Bronchial epithelial cell (primary cell): ENCODE results near the gene ADCY9. TPM values are rescaled to one million over a fixed set of nuclear protein-coding genes. Genes with fewer than 3 reads are reported as not detected.

Experiments
- DNase-seq: peaks from one replicate; pipeline ENCODE4 v3.0.0-alpha.2; 2010; ENCODE audit warnings: low read depth
- FAIRE-seq: peaks from 2 replicates; lab custom pipeline; 2011; peaks lifted over from hg19 to GRCh38; lab: Jason Lieb, UNC
- H3K27me3 ChIP-seq: 2 replicates; pipeline ENCODE4 v1.5.1; 2011; ENCODE audit warnings: low read length; ENCODE audit not compliant: control insufficient read depth, insufficient read depth
- H3K36me3 ChIP-seq: 2 replicates; pipeline ENCODE4 v1.5.1; 2011; ENCODE audit warnings: low read length; ENCODE audit not compliant: control insufficient read depth, insufficient read depth
- H3K4me3 ChIP-seq: 2 replicates; pipeline ENCODE4 v1.5.1; 2011; ENCODE audit warnings: mild to moderate bottlenecking, low read depth, low read length, control low read depth
- total RNA-seq: library from RNA; depleted of rRNA; stranded (reverse); fragments of >200 nt; gene quantifications from 2 replicates; pipeline ENCODE4 v1.2.1, GENCODE V29; 2014
- TF ChIP-seq, protein P1 (sequence below): IDR thresholded peaks from 2 replicates; pipeline ENCODE4 v1.5.1; 2011; ENCODE audit warnings: mild to moderate bottlenecking, moderate library complexity, low read length, control low read depth, inconsistent platforms; ENCODE audit not compliant: insufficient read depth, severe bottlenecking

The ADCY9 gene
- total RNA-seq, 1 donor from 2014 or later = 11.3 TPM

DNA sequence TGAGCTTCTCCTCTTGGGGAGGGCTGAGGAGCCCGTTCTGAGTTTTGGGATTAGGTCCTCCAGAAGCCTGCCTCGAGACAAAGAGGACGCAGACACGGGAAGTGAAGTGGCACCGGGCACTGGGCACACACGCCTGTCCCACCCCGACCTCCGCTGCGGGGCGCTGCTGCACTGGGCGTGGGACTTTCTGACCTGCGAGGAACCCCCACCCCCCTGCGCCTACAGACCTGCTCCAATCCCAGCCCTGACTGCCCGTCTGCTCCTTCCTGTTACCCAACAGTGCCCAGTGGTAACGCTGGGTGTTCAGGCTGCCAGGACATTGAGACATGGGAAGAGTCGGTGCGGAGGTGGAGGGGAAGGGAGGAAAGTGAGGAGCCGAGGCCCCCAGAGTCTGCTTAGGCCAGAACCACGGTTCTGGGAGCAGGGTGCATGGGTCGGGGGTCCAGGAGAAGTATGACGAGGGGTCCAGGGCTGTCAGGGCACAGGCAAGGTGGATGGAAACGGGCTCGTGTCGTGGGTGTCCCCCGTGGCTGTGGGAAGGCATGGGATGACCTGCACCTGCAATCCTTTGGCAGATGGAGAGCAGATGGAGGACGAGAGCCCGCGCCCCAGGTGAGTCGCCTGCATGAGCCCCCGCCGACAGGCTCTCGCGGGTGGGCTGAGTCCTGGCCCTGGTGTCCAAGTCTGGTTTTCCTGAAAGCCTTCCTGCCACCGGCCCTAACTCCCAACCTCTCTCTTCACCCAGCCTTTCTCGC lies 123.8 kb downstream of the ADCY9 start:
- no peak overlapping the region for H3K4me3 ChIP-seq
- TF ChIP-seq, protein P1, sequence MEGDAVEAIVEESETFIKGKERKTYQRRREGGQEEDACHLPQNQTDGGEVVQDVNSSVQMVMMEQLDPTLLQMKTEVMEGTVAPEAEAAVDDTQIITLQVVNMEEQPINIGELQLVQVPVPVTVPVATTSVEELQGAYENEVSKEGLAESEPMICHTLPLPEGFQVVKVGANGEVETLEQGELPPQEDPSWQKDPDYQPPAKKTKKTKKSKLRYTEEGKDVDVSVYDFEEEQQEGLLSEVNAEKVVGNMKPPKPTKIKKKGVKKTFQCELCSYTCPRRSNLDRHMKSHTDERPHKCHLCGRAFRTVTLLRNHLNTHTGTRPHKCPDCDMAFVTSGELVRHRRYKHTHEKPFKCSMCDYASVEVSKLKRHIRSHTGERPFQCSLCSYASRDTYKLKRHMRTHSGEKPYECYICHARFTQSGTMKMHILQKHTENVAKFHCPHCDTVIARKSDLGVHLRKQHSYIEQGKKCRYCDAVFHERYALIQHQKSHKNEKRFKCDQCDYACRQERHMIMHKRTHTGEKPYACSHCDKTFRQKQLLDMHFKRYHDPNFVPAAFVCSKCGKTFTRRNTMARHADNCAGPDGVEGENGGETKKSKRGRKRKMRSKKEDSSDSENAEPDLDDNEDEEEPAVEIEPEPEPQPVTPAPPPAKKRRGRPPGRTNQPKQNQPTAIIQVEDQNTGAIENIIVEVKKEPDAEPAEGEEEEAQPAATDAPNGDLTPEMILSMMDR = no peak
- no peaks in the 10 kb centered on the region for H3K27me3 ChIP-seq
- FAIRE-seq (no peak), DNase-seq (no peak)
- peaks cover 4% of the 10 kb centered on the region for H3K36me3 ChIP-seq

DNA sequence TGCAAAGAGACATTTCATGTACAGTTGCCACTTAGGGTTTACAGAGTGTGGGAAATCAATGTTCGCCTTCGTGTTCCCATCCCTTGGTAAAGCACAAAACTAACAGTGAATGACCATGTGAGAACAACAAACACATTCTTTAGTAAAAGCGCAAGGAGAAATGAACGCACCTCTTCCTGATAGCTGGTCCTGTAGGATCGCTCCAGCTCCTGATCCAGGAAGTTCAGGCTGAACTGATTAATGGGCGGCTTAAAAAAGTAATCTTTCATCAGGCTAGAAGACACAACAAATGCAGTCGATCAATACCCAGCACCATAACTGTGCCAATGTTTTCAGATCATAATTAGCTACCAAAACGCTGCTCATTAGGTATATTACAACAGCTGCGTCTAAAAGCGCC lies 127.4 kb downstream of the ADCY9 start:
- FAIRE-seq (no peak), DNase-seq (no peak)
- Histone ChIP-seq H3K36me3 (peaks cover 4% of the 10 kb centered on the region), H3K27me3 (no peaks in the 10 kb centered on the region), H3K4me3 (no peak overlapping the region)
- TF ChIP-seq, protein P1 = no peak

DNA sequence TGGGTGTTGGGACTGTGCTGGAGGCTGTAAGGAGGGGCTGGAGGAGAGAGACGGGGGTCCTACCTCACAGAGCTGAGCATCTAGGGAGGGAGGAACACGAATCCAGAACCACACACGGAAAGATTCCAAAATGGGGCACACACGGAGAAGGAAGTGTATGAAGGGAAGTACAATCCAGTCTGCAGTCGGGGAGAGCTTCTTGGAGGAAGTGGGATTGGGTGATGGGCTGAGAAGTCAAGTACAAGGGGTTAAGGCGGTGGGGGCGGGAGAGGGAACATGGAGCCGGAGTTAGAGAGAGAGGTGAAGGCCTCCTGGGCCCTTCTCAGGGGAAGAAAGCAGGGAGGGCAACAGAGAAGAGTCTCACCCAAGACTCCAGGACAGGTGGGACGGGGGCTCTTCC lies 128.2 kb downstream of the ADCY9 start:
- TF ChIP-seq, protein P1 = no peak
- Histone ChIP-seq H3K4me3 (no peak overlapping the region), H3K36me3 (peaks cover 4% of the 10 kb centered on the region), H3K27me3 (no peaks in the 10 kb centered on the region)
- no peak for DNase-seq
- FAIRE-seq = no peak

DNA sequence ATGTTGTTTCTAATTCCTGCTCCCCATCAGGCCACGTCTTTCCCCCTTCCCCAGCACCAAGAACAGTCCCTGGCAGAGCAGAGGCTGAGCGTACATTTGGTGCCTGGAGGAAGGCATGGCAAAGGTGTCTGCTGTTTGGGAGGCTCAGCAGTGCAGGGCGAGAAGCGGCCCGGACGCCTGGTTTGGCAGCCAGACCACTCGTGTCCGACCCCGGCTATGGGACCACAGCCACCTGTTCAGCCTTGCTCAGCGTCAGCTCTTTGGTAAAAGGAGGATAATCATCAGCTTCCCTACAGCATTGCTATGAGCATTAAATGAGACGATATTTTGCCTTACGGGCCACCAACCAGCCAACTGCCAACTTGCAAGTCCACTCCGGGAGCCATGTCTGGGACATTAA lies 129.0 kb downstream of the ADCY9 start:
- TF ChIP-seq, protein P1 = no peak
- Histone ChIP-seq H3K36me3 (peaks cover 7% of the 10 kb centered on the region), H3K27me3 (no peaks in the 10 kb centered on the region), H3K4me3 (no peak overlapping the region)
- FAIRE-seq (no peak), DNase-seq (no peak)

DNA sequence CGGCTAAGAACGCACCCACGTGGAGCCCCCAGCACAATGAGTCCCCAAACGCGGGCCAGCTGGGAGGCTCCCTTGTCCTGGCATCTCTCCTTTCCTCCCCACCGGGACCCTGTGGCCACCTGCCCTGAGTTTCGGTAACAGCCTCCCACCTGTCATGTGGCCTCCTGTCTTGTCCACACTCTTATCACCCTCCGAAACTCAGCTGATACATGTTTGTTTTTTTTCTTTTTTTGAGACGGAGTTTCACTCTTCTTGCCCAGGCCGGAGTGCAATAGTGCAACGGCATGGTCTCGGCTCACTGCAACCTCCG lies 130.1 kb downstream of the ADCY9 start:
- DNase-seq (no peak), FAIRE-seq (no peak)
- Histone ChIP-seq H3K36me3 (peaks cover 6% of the 10 kb centered on the region), H3K4me3 (no peak overlapping the region), H3K27me3 (no peaks in the 10 kb centered on the region)
- TF ChIP-seq, protein P1 = no peak
